Cardiac septum (tissue), 1 donor: ENCODE results near the gene CYP46A1. TPM values are rescaled to one million over a fixed set of nuclear protein-coding genes. Genes with fewer than 3 reads are reported as not detected.
A peak's percentile ranks its signal among the peaks of the same experiment; 100 is the strongest.
"Not testable (repeated sequence)": the region's sequence is repeated elsewhere in the genome, so short reads cannot be mapped to it uniquely, and the experiment has no call there.

Source experiments
- DNase-seq: peaks from one replicate; pipeline ENCODE4 v3.0.0-alpha.2; 2020; ENCODE audit warnings: low spot score
- intact Hi-C: fragments of 100-400 bp; cut with DNase I; formaldehyde crosslinking; loops from one replicate; pipeline ENCODE4 v1.14.0; 2022
- total RNA-seq: library from RNA; stranded (reverse); fragmentation: NEBNext Ultra II Directional; extraction: Animal tissue kit (Norgen Biotek cat#: 25700); gene quantifications from one replicate; pipeline ENCODE4 v1.2.1, GENCODE V29; 2021
- donor health status: DM: no; HTN: no; CAD: no.

Gene CYP46A1
- total RNA-seq, 1 donor from 2014 or later, result 5.5 TPM

DNA sequence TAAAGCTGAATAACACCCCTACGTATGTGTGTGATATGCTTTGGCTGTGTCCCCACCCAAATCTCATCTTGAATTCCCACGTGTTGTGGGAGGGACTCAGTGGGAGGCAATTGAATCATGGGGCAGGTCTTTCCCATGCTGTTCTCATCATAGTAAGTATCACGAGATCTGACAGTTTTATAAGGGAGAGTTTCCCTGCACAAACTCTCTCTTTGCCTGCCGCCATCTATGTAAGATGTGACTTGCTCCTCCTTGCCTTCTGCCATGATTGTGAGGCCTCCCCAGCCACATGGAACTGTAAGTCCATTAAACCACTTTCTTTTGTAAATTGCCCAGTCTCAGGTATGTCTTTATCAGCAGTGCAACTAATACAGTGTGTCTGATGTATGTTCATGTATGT, 78.8 kb downstream of the CYP46A1 start:
- intact Hi-C loops, DNase-seq: not testable (repeated sequence)

DNA sequence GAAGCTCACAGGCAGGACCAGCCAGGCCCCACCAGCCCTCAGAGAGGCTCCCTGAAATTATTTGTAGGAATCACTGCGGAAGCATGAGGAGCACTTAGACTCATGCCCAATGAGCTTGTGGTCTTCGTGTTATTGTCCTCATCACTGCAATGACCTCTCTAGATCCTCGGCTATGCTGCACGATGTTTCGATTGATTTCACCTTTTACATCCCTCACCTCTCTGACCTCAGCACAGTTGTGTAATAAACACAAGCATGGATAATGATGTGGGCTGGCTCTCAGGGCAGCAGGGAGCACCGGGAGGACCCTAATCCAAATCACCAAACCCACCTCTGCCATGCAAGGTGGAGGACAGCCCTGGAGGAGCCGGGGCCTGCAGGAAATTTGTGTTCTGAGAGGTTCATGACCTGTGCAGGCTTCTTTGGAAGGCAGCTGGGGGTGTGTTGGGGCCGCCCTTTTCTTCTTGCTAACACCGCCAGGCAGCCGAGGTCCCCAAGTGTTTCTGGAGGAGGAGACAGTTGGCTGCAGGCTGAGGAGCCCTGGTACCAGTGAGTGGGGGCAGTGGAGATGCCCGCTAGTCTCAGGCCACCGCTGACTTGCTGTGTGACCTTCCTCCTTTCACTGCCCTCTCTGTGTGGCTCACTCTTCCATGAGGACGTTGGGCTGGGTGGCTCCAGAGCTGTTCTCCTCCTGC, 79.6 kb downstream of the CYP46A1 start:
- peak; percentile 39 for DNase-seq
- intact Hi-C loops, result no loop called here

DNA sequence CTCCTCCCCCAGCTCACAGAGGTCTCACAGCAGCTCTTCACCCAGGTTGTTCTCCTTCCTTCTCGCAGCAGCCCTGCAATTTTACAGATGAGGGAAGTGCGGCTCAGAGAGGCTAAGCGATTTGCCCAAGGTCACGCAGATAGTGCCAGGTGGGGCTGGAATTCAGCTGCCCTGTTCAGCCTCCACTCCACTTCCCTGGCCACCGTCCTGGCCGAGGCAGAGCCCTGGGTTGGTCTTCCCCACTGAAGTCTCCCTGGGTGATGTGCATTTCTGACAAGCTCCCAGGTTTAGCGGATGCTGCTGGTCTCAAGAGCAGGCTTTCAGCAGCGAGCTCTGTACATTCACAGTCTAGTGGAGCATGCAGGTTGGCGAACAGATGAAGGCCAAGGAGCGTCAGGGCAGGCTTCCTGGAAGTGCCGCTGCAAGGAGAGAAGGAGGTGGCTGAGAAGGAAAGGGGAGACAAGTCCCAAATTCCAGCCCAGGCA, 80.2 kb downstream of the CYP46A1 start:
- intact Hi-C loops, result no loop called here
- peak; percentile 46 for DNase-seq

DNA sequence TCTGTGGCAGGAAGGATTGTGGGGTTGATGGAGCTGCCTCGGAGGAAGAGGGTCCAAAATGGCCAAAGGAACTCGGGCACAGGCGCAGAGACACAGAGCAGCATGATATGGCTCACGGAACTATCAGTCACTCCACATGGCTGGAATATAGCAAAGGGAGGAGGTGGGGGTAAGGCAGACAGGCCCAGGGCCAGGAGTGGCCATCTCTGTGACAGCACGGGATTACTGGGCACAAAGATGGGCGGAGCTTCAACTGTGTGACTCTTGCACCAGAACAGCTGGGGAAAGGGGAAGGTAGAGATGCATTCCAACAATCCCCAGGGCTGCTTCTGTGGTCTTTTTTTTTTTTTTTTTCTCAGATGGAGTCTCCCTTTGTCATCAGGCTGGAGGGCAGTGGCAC, 84.3 kb downstream of the CYP46A1 start:
- intact Hi-C loops, result no loop called here
- DNase-seq, result peak; percentile 63

DNA sequence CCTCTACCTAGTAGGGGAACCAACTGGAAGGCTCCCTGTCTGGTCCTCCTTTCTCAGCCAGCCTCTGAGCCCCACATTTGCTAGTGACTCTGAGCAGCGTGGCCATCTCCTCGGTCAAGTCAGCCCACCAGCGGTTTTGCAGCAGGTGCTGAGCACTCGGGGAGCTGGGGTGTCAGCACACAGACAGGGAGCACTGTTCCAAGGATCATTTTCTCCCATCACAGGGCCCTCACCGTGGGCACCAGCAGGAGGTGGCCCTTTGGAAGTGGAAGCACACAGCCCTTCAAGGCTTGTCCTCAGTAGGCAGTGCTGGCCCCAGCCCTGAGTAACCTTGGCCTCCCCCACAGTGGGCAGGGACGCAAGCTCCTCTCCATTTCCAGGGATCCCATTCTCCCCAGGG, 85.0 kb downstream of the CYP46A1 start:
- peak; percentile 44 for DNase-seq
- intact Hi-C loops, result no loop called here

DNA sequence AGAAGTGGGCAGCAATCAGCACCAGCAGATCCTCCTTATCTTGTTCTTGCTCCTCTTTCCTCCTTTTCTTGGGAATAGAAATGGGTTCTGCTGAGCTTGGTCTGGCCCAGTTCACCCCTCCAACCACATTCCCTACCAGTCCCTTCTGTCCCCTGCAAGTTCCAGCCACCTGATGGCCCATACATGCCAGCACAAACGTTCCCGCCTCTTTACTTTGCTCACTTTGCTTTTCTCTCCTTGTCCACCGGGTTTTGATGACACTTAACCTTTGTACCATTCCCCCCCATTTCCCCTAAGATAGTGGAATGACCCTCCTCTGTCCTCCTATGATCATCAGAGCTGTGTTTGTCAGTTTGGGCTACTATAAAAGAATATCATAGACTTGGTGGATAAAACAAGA, 85.7 kb downstream of the CYP46A1 start:
- DNase-seq, result no peak
- intact Hi-C loops, result no loop called here

DNA sequence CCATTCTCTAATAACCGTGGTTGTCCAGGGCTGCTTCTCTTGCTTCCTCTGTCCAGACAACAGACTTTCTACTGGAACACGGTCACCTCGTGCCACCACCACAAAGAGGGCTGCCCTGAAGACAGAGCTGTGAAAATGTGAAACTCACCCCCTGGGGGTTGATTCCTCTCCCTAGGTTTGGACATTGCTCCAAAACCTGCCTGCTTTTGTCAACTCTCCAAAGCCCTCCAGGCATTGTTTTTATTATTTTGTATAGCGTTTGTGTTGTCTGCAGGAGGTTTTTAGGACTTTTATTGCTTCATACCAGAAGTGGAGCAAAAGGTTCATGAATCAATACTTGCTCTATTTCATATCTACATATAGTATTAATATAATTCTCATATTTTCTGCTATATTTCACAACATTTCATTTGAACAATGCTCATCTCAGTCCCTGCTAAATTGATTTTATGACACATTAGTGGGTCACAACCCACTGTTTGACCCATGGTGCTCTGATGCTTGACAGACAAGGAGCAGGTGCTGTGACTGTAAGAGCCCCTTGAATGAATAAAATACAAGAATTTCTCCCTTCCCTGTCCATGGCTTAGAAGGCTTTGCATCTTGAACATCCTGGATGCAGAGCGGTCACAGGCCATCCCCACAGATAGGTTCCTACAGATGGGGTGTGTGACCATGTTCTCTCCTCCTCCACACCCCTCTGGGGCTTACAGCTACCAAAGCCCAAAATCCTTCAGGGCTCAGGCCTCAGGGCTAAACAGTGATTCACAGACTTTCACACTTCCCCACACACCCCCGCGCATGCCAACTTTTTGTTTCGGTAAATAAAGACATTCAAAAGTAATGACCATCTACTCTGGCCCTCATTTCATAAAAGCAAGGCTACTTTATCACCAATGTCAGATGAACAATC, 88.5 kb downstream of the CYP46A1 start:
- DNase-seq, result no peak
- intact Hi-C loops, result no loop called here

DNA sequence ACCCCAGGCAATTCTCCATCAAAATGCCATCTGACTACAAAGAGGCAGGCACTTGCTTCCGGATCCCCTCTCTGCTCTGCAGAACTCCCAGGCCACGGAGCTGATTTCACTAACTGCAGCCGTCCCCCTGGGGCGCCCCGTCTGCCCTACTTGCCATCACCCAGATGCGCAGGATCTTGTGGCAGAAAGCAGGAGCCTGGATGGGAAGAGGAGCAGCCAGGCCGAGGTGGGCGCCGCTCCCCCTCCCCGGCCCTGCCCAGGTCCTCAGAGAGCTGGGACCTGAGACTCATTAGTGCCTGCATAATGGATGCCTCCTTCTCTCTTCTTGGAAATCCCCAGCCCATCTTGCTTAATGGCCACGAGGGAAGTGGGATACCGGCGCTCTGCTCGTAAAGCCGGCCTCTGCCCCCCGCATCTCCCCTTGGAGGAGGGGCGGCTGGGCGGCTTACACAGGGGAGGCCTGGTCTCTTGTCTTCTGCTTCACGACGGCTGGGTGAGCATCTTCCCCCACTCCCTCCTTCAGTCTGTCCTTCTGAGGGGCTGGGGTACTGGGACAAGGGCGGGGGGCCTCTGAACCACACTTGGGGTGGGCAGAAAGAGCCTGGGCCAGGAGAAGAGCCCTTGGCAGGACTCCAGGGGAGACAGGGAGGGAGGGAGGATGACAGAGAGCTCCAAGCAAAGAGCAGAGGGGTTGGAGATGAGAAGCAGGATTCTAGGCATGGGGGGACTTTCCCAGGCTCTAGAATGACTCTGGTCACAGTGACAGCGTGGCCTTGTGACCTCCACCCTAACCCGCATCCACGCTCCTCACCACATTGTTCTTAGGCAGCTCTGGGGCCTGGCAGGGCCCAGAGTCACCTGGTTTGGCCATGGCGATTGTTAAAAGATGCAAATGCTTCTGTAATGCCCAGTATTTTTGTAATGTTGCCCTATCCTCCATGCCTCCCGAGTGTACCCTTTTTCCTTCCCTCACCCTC, 89.7 kb downstream of the CYP46A1 start:
- no peak for DNase-seq
- intact Hi-C loops, result no loop called here

DNA sequence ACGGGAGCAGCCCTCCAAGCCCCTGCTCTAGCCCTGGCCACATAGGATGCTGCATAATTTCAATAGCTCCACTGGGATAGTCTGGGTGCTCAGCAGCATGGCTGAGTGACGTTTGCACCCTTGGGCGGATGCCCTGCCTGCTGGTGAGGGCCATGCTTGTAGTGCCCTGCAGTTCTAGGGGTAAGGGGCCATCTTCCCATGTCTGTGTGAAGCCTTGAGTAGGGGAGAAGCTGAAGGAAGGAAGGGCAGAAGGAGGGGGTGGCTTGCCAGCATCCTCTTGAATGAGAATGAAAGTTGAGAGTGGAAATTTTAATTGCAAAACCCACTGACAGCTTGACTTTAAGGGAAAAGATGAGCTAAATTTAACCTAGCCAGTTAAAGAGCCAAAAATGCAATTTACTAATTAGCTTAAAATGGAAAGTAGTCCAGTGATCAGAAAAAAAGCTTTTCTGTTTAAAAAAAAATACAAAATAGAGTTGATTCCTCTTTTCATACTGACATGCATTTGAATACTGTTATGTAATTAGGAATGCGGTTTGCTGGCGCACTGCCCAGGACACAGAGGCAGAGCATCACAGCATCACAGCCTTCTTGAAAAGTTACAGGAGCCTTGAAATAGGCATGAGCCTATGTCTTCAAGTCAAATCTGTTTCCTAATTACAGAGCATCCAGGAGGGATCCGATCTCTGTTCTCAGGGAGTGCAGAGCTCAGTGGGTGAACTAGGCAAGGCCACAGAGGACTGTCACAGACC, 90.6 kb downstream of the CYP46A1 start:
- DNase-seq, result no peak
- intact Hi-C loops, result no loop called here

DNA sequence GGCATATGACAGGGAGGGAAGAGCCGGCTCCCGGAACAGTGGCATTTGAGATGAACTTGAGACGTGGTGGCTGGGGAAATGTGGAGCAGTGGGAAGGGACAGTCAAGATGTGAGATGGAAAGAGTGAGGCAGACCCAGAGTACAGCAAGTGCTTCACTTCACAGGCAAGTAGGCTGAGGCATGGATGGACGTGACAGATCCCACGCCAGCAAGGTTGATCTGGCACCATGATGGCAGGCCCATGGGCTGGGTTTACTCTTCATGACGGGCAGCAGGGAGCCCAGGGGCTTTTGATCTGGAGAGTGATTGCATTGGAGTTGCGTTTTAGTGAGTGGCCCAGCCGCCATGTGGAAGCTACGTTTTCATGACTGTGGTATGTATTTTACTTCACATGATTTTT, 91.3 kb downstream of the CYP46A1 start:
- no peak for DNase-seq
- intact Hi-C loops, result no loop called here

Other genes with a start within 250 kb of the CYP46A1 start
- 135 TPM for gene SETD3, start 203.4 kb upstream of the CYP46A1 start, total RNA-seq
- 31.2 TPM for gene CCNK, start 202.9 kb upstream of the CYP46A1 start, total RNA-seq
- gene CCDC85C, start 80.1 kb upstream of the CYP46A1 start, total RNA-seq, result 21.4 TPM
- gene HHIPL1, start 39.2 kb upstream of the CYP46A1 start, total RNA-seq, result 1.9 TPM
- 29.9 TPM for gene EML1, start 109.1 kb downstream of the CYP46A1 start, total RNA-seq